HL-60/S4 treated with retinoic acid at 250 ng/mL for 4 days and 3 days (cell line): Measurements from ENCODE around the gene IQGAP2.
"Not testable (repeated sequence)": the region's sequence is repeated elsewhere in the genome, so short reads cannot be mapped to it uniquely, and the experiment has no call there.

ENCODE experiments used
- in situ Hi-C: fragments of 300-500 bp; cut with MboI; formaldehyde crosslinking; loops from 2 replicates; pipeline ENCODE4 v1.7.0; 2022; ENCODE audit warnings: low sequenced_read_pairs

IQGAP2 gene

GRCh38 chr5:76595755-76596481 lies 192.8 kb downstream of the IQGAP2 start:
- in situ Hi-C loops, result no loop called here

- in situ Hi-C loops, result no loop called here
These were observed 195.4 kb downstream of the IQGAP2 start for GRCh38 chr5:76598531-76598930.

DNA sequence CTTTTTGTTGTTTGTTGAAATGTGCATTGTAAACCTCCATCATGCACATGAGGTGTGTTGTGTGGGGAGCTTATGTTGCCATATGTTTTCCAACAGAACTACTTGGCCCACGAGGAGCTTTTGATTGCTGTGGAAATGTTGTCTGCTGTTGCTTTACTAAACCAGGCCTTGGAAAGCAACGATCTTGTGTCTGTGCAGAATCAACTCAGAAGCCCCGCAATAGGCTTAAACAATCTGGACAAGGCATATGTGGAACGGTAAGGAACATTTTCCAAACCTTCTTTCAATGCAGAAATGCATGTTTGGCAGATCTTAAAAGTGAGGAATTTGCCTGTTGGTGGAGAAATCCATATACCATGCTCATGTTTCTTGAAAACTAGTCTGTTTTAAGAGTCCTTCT lies 197.6 kb downstream of the IQGAP2 start:
- in situ Hi-C loops, result no loop called here

- in situ Hi-C loops, result no loop called here
These were observed 198.4 kb downstream of the IQGAP2 start for GRCh38 chr5:76601470-76601869.

DNA sequence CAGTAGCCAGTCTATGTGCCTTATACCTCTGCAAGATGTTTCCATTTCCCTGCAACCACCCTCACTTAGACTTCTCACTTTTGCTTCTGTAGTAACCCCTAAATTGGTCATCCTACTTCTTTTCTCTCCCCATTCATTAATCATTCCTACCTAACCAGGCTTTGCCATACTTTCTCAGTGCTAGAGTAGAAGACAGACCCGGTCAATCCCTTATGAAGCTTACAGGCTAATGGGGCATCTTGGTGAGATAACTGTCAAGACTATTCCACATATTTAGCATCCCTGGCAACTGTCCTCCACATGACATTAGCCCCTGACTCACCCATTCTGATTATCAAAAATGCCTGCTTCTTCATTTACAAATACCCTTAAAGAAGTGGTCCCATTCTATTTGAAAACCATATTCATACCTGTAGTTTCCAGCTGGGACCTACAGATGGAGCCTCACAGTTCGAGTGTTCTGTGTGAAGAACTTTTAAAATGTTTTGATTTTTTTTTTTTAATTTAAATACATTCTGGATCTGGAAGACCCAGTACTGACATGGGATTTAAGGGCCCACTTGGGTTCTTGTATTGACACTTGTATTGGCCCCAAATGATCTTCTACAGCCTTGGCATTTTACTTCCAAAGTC lies 199.1 kb downstream of the IQGAP2 start:
- in situ Hi-C loops, result no loop called here

DNA sequence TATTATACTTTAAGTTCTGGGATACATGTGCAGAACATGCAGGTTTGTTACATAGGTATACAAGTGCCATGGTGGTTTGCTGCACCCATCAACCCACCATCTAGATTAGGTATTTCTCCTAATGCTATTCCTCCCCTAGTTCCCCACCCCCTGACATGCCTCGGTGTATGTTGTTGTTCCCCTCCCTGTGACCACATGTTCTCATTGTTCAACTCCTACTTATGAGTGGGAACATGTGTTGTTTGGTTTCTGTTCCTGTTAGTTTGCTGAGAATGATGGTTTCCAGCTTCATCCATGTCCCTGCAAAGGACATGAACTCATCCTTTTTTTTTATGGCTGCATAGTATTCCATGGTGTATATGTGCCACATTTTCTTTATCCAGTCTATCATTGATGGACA lies 200.9 kb downstream of the IQGAP2 start:
- in situ Hi-C loops, result not testable (repeated sequence)

DNA sequence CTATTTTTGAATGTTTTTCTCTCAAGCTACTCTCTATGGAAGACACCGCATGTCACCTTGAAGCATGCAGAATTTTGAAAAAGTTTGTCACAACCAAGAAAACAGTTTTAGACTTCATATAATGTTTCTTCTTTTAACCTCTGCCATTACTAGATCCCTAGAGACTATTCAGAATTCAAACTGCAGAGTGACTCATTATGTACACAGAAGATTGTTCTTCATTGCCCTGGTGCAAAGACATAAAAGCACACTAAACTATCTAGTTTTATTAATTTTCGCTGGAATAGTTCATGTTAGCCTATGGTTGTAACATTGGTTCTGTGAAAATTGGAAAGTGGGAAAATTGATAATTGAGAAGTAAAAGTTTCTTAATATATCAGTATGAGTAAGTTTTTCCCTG lies 201.8 kb downstream of the IQGAP2 start:
- in situ Hi-C loops, result no loop called here

GRCh38 chr5:76606701-76607100 lies 203.6 kb downstream of the IQGAP2 start:
- in situ Hi-C loops, result no loop called here

DNA sequence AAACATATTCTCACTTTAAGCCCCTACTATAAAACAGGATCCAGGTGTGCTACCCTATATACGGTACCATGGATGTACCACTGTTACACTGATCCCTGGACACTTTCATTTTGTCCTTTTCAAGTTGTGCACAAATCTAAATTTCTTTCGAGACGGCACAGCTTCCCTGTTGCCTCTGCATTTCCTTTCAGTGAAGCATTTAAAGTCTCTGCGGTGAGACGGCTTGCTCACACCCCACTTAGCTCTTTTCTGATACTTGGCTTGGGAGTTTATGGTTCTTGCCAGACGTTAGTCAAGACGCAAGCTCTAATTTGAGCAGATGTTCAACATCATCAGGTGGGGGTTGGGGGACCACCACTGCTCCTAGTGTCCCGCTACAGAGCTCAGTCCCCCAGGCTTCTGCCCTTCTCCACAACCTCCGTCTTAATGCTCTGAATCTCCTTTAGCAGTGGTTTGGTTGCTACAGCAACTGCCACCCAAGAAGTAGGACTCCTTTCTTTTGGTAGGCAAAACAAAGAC lies 204.3 kb downstream of the IQGAP2 start:
- in situ Hi-C loops, result no loop called here

- in situ Hi-C loops, result no loop called here
These were observed 205.7 kb downstream of the IQGAP2 start for GRCh38 chr5:76608833-76609232.

DNA sequence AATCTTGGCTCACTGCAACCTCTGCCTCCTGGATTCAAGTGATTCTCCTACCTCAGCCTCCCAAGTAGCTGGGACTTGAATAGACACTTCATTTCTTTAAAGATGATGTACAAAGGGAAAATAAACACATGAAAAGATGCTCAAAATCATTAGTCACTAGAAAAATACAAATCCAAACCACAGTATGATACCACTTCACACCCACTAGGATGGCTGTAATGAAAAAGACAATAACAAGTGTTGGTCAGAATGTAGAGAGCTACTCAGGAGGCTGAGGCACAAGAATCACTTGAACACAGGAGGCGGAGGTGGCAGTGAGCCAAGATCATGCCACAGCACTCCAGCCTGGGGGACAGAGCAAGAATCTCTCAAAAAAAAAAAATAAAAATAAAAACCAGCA lies 207.1 kb downstream of the IQGAP2 start:
- in situ Hi-C loops, result no loop called here

GRCh38 chr5:76612942-76613341 lies 209.9 kb downstream of the IQGAP2 start:
- in situ Hi-C loops, result no loop called here

- in situ Hi-C loops, result no loop called here
These were observed 212.7 kb downstream of the IQGAP2 start for GRCh38 chr5:76615759-76616158.

DNA sequence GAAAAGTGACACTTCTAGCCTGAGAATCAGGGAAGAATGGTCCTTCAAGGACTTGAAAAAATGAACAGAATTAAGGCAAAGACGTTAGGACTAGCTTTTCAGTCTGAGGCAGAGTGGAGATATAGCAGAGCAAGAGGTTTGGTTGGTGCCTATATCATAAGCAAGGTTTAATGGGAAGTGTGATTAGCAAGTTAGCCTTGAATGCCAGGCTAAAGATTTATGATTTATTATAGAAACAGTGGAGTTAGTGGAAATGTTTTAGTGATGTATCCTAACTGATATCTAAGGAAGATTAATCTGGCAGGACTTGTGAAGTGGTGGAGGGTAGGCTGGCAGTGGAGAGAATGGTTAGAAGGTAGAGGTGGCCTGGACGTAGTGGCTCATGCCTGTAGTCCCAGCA lies 213.1 kb downstream of the IQGAP2 start:
- in situ Hi-C loops, result no loop called here

DNA sequence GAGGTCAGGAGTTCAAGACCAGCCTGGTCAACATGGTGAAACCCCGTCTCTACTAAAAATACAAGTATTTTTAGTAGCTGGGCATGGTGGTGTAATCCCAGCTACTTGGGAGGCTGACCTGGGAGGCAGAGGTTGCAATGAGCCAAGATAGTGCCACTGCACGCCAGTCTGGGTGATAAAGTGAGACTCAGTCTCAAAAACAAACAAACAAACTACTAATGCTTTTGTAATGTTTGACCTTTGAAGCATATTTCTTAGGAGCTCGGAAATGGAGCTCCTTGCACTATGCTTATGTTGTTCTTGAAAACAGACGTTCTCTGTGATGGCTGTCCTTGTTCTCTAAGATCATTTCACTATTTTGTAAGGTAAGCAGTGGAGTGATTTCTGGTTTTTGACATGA lies 214.1 kb downstream of the IQGAP2 start:
- in situ Hi-C loops, result no loop called here

- in situ Hi-C loops, result no loop called here
These were observed 214.6 kb downstream of the IQGAP2 start for GRCh38 chr5:76617675-76618074.

DNA sequence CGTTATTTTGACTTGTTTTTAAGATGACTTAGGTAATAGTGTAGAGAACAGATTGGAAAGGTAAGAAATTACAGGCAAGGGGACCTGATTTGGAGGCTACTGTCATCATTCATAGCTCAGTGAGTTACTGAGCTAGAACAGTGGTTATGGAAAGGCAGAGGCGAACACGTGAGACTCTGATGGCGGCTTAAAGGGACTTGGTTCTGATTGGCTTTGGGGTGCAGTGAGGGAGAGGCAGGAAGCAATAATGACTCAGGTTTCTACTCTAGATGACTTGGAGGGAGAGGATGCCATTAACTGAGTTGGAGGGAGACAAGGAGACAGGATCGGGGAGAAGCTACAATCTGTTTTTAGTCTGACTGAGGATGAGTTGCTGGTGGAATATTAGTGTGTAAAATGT lies 217.1 kb downstream of the IQGAP2 start:
- in situ Hi-C loops, result no loop called here

DNA sequence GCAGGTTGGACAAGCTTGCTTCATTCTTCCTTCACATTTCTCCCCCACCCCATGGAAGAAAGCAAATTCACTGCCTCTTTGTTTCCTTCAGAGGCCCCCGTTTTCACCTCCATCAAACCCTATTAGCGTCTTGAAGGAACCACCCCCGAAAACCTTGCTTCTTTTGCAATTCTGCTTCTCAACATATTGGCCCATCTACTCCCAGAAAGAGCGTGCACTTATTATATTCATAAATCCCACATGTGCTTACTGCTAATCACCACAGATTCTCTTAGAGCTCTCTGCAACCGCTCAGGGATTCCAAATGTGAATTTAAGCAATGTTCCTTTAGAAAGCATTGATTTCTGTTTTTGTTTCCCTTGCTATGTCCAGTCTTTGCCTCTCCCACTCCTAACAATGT lies 219.0 kb downstream of the IQGAP2 start:
- in situ Hi-C loops, result no loop called here

DNA sequence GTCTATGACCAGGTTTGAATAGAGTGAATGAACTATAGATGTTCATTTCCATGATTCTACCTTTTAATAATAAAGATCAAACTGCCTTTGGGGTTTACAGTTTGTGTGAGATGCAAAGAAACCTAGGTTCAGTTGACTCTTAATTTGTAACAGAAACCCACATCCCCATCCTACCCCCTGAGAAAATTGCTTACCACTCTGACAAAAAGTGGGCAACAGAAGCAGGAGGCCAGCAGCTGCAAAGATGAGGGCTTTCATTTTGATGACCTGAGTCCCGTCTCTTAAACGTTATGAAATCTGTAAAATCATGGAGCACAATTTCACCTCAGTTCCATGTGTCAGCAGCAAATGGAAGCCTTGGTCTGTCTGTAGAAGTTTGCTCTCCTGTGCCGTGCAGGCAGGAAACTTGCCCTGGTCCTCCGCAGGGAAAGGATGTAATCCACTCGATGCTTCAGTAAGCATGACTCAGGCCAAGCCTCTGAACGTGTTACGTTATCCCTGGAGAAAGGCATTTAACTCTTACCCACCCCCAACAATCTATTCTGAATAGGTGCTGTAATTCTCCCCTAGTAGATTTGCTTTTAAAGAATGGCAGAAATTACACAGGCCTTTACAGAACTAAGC lies 220.0 kb downstream of the IQGAP2 start, which contains the start of gene F2RL2:
TSS of gene F2RL2 (minus strand) at position 431 of the 624 bp plus-strand sequence. CDS start at position 258, 173 bp downstream.
- in situ Hi-C loops, result no loop called here

DNA sequence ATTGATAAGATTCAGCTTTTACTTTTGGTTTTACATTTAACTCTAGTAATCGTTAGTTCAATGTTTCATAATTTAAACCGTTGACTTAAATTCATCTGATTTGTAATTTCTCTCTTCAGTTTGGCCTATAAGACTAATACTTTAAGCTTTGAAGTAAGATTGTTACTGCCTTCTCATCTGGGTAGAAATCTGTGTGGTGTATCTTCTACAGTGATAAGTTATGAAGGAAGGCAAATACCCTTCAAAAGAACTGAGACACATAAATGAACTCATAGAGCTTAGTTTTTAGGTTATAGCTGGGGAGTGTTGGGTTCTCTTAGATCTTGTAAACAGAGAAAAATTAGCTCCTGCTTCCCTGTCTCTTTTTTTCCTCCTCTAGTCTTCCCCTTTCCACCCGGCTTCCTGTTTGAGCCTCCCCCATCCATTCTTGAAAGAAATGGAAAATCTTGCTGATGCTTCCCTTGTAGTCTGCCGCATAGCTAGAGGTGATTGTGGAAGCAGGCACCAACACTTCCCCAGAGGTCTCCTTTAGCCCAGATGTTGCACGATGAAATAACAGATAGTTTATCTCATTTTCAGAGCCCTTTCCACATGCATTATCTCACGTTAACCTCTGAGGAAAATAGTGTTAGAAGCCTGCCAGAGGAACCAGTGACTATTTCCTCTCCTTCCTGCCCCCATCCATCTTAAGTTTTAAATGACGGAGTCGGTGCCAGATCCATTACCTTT lies 222.2 kb downstream of the IQGAP2 start:
- in situ Hi-C loops, result no loop called here

DNA sequence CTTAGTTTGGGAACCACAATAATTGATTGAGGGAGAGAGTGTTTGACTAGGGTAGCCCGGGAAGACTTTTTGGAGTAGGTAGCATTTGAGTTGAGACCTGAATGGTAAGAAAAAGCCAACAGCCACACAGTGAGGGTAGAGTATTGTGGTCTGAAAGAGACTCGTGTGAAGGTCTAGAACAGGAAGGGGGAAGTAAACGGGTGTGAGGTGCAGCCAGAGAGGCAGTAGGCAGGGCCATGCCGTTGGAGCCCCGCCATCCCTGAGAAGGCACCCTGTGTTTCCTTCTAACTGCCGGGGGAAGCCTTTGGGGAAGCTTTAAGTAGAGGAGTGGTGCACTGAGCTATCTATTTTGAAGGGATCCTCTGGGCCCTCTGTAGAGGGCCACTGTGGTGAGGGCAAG lies 223.7 kb downstream of the IQGAP2 start:
- in situ Hi-C loops, result no loop called here
